WTC11 (cell line): ENCODE results near the gene THAP3. TPM values are rescaled to one million over a fixed set of nuclear protein-coding genes. Genes with fewer than 3 reads are reported as not detected.

Experiments
- ATAC-seq: fragments of 200-7000 bp; cut with Tn5 transposase; 2 replicates; pipeline ENCODE4 v1.10.0; 2021; ENCODE audit warnings: mild to moderate bottlenecking, moderate library complexity
- CTCF ChIA-PET: fragments of 300-600 bp; sonication (Branson Sonifier 250); formaldehyde crosslinking; loops from one replicate; lab custom pipeline; 2021; ENCODE audit warnings: antibody characterized with exemption; lab: Charles Lee
- POLR2A ChIA-PET: fragments of 350-600 bp; sonication (Branson Sonifier 250); formaldehyde crosslinking; loops from one replicate; lab custom pipeline; 2021; ENCODE audit warnings: antibody characterized with exemption; lab: Charles Lee
- DNase-seq: peaks from one replicate; pipeline ENCODE4 v3.0.0; 2021; ENCODE audit warnings: low spot score
- H3K27ac Mint-ChIP-seq: 2 replicates; pipeline ENCODE4 v1.8.0; 2021; ENCODE audit warnings: mixed read lengths
- H3K27me3 Mint-ChIP-seq: 2 replicates; pipeline ENCODE4 v1.8.0; 2021; ENCODE audit warnings: low read depth, mild to moderate bottlenecking, moderate library complexity, mixed read lengths
- H3K36me3 Mint-ChIP-seq: 2 replicates; pipeline ENCODE4 v1.8.0; 2021; ENCODE audit warnings: mixed read lengths
- H3K4me1 Mint-ChIP-seq: 2 replicates; pipeline ENCODE4 v1.8.0; 2022; ENCODE audit warnings: mixed read lengths
- H3K4me3 Mint-ChIP-seq: 2 replicates; pipeline ENCODE4 v1.8.0; 2021; ENCODE audit warnings: mild to moderate bottlenecking, moderate library complexity, mixed read lengths
- H3K9me3 Mint-ChIP-seq: 2 replicates; pipeline ENCODE4 v1.8.0; 2021; ENCODE audit warnings: mixed read lengths
- ATF1 ChIP-seq: sonication (generic); formaldehyde crosslinking; IDR thresholded peaks from 2 replicates; pipeline ENCODE4 v1.8.1; 2023; ENCODE audit warnings: mild to moderate bottlenecking, moderate library complexity, missing genetic modification reagents
- E2F1 ChIP-seq: sonication (generic); formaldehyde crosslinking; IDR thresholded peaks from 2 replicates; pipeline ENCODE4 v1.8.0; 2022; ENCODE audit warnings: mild to moderate bottlenecking, missing genetic modification reagents
- E2F4 ChIP-seq: sonication (generic); formaldehyde crosslinking; IDR thresholded peaks from 2 replicates; pipeline ENCODE4 v1.8.1; 2022; ENCODE audit warnings: low read depth, mild to moderate bottlenecking, moderate library complexity, missing genetic modification reagents, borderline replicate concordance
- ESRRA ChIP-seq: sonication (generic); formaldehyde crosslinking; IDR thresholded peaks from 2 replicates; pipeline ENCODE4 v1.8.1; 2022; ENCODE audit warnings: mild to moderate bottlenecking, missing genetic modification reagents, borderline replicate concordance
- GRHL2 ChIP-seq: fragments of 250-450 bp; sonication (Bioruptor Pico); IDR thresholded peaks from 2 replicates; pipeline ENCODE4 v1.8.0; 2022; ENCODE audit warnings: mild to moderate bottlenecking, moderate library complexity; ENCODE audit not compliant: insufficient replicate concordance, severe bottlenecking
- JUN ChIP-seq: sonication (generic); formaldehyde crosslinking; IDR thresholded peaks from 2 replicates; pipeline ENCODE4 v1.8.0; 2023; ENCODE audit warnings: mild to moderate bottlenecking, missing genetic modification reagents
- MYBL2 ChIP-seq: sonication (generic); formaldehyde crosslinking; IDR thresholded peaks from 2 replicates; pipeline ENCODE4 v1.8.1; 2023; ENCODE audit warnings: mild to moderate bottlenecking, moderate library complexity, missing genetic modification reagents
- SOX15 ChIP-seq: fragments of 250-450 bp; sonication (Bioruptor Pico); IDR thresholded peaks from 2 replicates; pipeline ENCODE4 v1.9.0; 2021; ENCODE audit warnings: mild to moderate bottlenecking
- USF2 ChIP-seq: sonication (generic); formaldehyde crosslinking; IDR thresholded peaks from 2 replicates; pipeline ENCODE4 v1.8.1; 2023; ENCODE audit warnings: mild to moderate bottlenecking, missing genetic modification reagents, moderate library complexity
- ZNF121 ChIP-seq: sonication (generic); formaldehyde crosslinking; IDR thresholded peaks from 2 replicates; pipeline ENCODE4 v1.8.0; 2023; ENCODE audit warnings: missing genetic modification reagents
- ZNF423 ChIP-seq: fragments of 250-450 bp; sonication (Bioruptor Pico); IDR thresholded peaks from 2 replicates; pipeline ENCODE4 v2.1.2; 2022; ENCODE audit warnings: mild to moderate bottlenecking, moderate library complexity
- ZNF671 ChIP-seq: fragments of 250-450 bp; sonication (Bioruptor Pico); IDR thresholded peaks from 2 replicates; pipeline ENCODE4 v1.8.0; 2021; ENCODE audit warnings: mild to moderate bottlenecking
- total RNA-seq: library from RNA; stranded (reverse); gene quantifications from 3 replicates; pipeline ENCODE4 v1.2.3, GENCODE V29; 2021
- TF ChIP-seq, protein P1 (sequence below): sonication (generic); formaldehyde crosslinking; IDR thresholded peaks from 2 replicates; pipeline ENCODE4 v1.8.1; 2023; ENCODE audit warnings: mild to moderate bottlenecking, missing genetic modification reagents, moderate library complexity
- TF ChIP-seq, protein P2 (sequence below): fragments of 250-450 bp; sonication (Bioruptor Pico); IDR thresholded peaks from 2 replicates; pipeline ENCODE4 v2.1.2; 2022; ENCODE audit warnings: mild to moderate bottlenecking, moderate library complexity
- TF ChIP-seq, protein P3 (sequence below): sonication (generic); formaldehyde crosslinking; conservative IDR thresholded peaks from 2 replicates; pipeline ENCODE4 v1.8.1; 2023; ENCODE audit warnings: mild to moderate bottlenecking, low read depth, missing genetic modification reagents, moderate library complexity
- TF ChIP-seq, protein P4 (sequence below): sonication (generic); formaldehyde crosslinking; IDR thresholded peaks from 2 replicates; pipeline ENCODE4 v1.8.0; 2022; ENCODE audit warnings: mild to moderate bottlenecking, missing genetic modification reagents
- TF ChIP-seq, protein P5 (sequence below): fragments of 250-450 bp; sonication (Bioruptor Pico); IDR thresholded peaks from 2 replicates; pipeline ENCODE4 v1.9.0; 2021; ENCODE audit warnings: mild to moderate bottlenecking, borderline replicate concordance

THAP3 gene
- total RNA-seq, 1 experiment from 2014 or later = 14.8 TPM

- ATAC-seq = no peak
- Mint-ChIP-seq H3K27ac (no peak overlapping the region), H3K4me1 (no peaks in the 10 kb centered on the region), H3K36me3 (peaks cover 73% of the 10 kb centered on the region), H3K9me3 (peaks cover 6% of the 10 kb centered on the region), H3K27me3 (no peaks in the 10 kb centered on the region)
- POLR2A ChIA-PET = no interaction called here
- no peak for TF ChIP-seq USF2 (CRISPR knock-in tag)
- TF ChIP-seq ZNF121 (CRISPR knock-in tag) = peak; percentile 52; the same call in 1 of the 2 replicates
- no peak for TF ChIP-seq MYBL2
- TF ChIP-seq ESRRA = no peak
- TF ChIP-seq, all 79 proteins: peak for 1
- CTCF ChIA-PET = no interaction called here
- no peak for DNase-seq
- no peak overlapping the region for H3K4me3 Mint-ChIP-seq
Measured at GRCh38 chr1:6668503-6668902, 43.8 kb downstream of the THAP3 start.

GRCh38 chr1:6672558-6672957 is 47.9 kb downstream of the THAP3 start:
- DNase-seq (no peak), ATAC-seq (no peak)
- H3K27ac Mint-ChIP-seq = no peak overlapping the region; the same call in 1 of the 2 replicates
- peaks cover 74% of the 10 kb centered on the region for H3K36me3 Mint-ChIP-seq
- TF ChIP-seq, protein P1, sequence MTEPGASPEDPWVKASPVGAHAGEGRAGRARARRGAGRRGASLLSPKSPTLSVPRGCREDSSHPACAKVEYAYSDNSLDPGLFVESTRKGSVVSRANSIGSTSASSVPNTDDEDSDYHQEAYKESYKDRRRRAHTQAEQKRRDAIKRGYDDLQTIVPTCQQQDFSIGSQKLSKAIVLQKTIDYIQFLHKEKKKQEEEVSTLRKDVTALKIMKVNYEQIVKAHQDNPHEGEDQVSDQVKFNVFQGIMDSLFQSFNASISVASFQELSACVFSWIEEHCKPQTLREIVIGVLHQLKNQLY = no peak
- no peak for TF ChIP-seq ESRRA
- TF ChIP-seq, protein P2, sequence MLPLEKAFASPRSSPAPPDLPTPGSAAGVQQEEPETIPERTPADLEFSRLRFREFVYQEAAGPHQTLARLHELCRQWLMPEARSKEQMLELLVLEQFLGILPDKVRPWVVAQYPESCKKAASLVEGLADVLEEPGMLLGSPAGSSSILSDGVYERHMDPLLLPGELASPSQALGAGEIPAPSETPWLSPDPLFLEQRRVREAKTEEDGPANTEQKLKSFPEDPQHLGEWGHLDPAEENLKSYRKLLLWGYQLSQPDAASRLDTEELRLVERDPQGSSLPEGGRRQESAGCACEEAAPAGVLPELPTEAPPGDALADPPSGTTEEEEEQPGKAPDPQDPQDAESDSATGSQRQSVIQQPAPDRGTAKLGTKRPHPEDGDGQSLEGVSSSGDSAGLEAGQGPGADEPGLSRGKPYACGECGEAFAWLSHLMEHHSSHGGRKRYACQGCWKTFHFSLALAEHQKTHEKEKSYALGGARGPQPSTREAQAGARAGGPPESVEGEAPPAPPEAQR (CRISPR knock-in tag) = no peak
- TF ChIP-seq ZNF671 (CRISPR knock-in tag) = no peak
- no peak for TF ChIP-seq ZNF423 (CRISPR knock-in tag)
- TF ChIP-seq E2F1 (CRISPR knock-in tag) = no peak
- TF ChIP-seq, protein P3, sequence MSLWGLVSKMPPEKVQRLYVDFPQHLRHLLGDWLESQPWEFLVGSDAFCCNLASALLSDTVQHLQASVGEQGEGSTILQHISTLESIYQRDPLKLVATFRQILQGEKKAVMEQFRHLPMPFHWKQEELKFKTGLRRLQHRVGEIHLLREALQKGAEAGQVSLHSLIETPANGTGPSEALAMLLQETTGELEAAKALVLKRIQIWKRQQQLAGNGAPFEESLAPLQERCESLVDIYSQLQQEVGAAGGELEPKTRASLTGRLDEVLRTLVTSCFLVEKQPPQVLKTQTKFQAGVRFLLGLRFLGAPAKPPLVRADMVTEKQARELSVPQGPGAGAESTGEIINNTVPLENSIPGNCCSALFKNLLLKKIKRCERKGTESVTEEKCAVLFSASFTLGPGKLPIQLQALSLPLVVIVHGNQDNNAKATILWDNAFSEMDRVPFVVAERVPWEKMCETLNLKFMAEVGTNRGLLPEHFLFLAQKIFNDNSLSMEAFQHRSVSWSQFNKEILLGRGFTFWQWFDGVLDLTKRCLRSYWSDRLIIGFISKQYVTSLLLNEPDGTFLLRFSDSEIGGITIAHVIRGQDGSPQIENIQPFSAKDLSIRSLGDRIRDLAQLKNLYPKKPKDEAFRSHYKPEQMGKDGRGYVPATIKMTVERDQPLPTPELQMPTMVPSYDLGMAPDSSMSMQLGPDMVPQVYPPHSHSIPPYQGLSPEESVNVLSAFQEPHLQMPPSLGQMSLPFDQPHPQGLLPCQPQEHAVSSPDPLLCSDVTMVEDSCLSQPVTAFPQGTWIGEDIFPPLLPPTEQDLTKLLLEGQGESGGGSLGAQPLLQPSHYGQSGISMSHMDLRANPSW (CRISPR knock-in tag) = no peak
- no peak for TF ChIP-seq JUN (CRISPR knock-in tag)
- no peak for TF ChIP-seq SOX15 (CRISPR knock-in tag)
- no peaks in the 10 kb centered on the region for H3K4me1 Mint-ChIP-seq
- CTCF ChIA-PET = no interaction called here
- H3K27me3 Mint-ChIP-seq = no peaks in the 10 kb centered on the region
- peaks cover 5% of the 10 kb centered on the region for H3K9me3 Mint-ChIP-seq
- POLR2A ChIA-PET = no interaction called here
- H3K4me3 Mint-ChIP-seq = no peak overlapping the region

- H3K36me3 Mint-ChIP-seq = peaks cover 80% of the 10 kb centered on the region
- H3K9me3 Mint-ChIP-seq = peaks cover 5% of the 10 kb centered on the region
- no peak for ATAC-seq
- H3K4me3 Mint-ChIP-seq = no peak overlapping the region
- CTCF ChIA-PET = interaction anchor here (0.6 to 1.5 kb wide), 2 partner anchors 21 to 28 kb away, joined by 3 read pairs; partner anchors contain the start of gene DNAJC11
- no peak for DNase-seq
- POLR2A ChIA-PET = no interaction called here
- no peaks in the 10 kb centered on the region for H3K4me1 Mint-ChIP-seq
- no peak overlapping the region for H3K27ac Mint-ChIP-seq
- H3K27me3 Mint-ChIP-seq = no peaks in the 10 kb centered on the region
- TF ChIP-seq E2F4 (no peak), ATF1 (CRISPR knock-in tag) (no peak), GRHL2 (no peak), SOX15 (CRISPR knock-in tag) (no peak)
- TF ChIP-seq, protein P4, sequence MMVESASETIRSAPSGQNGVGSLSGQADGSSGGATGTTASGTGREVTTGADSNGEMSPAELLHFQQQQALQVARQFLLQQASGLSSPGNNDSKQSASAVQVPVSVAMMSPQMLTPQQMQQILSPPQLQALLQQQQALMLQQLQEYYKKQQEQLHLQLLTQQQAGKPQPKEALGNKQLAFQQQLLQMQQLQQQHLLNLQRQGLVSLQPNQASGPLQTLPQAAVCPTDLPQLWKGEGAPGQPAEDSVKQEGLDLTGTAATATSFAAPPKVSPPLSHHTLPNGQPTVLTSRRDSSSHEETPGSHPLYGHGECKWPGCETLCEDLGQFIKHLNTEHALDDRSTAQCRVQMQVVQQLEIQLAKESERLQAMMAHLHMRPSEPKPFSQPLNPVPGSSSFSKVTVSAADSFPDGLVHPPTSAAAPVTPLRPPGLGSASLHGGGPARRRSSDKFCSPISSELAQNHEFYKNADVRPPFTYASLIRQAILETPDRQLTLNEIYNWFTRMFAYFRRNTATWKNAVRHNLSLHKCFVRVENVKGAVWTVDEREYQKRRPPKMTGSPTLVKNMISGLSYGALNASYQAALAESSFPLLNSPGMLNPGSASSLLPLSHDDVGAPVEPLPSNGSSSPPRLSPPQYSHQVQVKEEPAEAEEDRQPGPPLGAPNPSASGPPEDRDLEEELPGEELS (CRISPR knock-in tag) = no peak
- TF ChIP-seq, protein P5, sequence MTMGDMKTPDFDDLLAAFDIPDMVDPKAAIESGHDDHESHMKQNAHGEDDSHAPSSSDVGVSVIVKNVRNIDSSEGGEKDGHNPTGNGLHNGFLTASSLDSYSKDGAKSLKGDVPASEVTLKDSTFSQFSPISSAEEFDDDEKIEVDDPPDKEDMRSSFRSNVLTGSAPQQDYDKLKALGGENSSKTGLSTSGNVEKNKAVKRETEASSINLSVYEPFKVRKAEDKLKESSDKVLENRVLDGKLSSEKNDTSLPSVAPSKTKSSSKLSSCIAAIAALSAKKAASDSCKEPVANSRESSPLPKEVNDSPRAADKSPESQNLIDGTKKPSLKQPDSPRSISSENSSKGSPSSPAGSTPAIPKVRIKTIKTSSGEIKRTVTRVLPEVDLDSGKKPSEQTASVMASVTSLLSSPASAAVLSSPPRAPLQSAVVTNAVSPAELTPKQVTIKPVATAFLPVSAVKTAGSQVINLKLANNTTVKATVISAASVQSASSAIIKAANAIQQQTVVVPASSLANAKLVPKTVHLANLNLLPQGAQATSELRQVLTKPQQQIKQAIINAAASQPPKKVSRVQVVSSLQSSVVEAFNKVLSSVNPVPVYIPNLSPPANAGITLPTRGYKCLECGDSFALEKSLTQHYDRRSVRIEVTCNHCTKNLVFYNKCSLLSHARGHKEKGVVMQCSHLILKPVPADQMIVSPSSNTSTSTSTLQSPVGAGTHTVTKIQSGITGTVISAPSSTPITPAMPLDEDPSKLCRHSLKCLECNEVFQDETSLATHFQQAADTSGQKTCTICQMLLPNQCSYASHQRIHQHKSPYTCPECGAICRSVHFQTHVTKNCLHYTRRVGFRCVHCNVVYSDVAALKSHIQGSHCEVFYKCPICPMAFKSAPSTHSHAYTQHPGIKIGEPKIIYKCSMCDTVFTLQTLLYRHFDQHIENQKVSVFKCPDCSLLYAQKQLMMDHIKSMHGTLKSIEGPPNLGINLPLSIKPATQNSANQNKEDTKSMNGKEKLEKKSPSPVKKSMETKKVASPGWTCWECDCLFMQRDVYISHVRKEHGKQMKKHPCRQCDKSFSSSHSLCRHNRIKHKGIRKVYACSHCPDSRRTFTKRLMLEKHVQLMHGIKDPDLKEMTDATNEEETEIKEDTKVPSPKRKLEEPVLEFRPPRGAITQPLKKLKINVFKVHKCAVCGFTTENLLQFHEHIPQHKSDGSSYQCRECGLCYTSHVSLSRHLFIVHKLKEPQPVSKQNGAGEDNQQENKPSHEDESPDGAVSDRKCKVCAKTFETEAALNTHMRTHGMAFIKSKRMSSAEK (CRISPR knock-in tag) = no peak
Measured at GRCh38 chr1:6673816-6674398, 49.2 kb downstream of the THAP3 start.
